Measurements from ENCODE around the gene EFNA1.

GRCh38 chr1:155127967-155128754 lies 485 bp downstream of the EFNA1 start:
- no peak for TF ChIP-seq CTCF (conservative IDR thresholded peaks at IDR 0.05; ENCODE audit: low read depth in 2 of 2)
- no peak for TF ChIP-seq POLR2AphosphoS5 (IDR thresholded peaks at IDR 0.05; ENCODE audit: low read depth)
- TF ChIP-seq EZH2 (IDR thresholded peaks at IDR 0.05; ENCODE audit: low read depth, unreplicated experiment) = peak; percentile 56
- TF ChIP-seq REST (IDR thresholded peaks at IDR 0.05; ENCODE audit: unreplicated experiment) = no peak
- no peak for TF ChIP-seq EZH2phosphoT487 (IDR thresholded peaks at IDR 0.05; ENCODE audit: unreplicated experiment)
- no peak for TF ChIP-seq JUNB (IDR thresholded peaks at IDR 0.05; ENCODE audit: unreplicated experiment)
- TF ChIP-seq CREB1 (CRISPR knock-in tag; IDR thresholded peaks at IDR 0.05; ENCODE audit: low read depth) = no peak
- no peak for TF ChIP-seq ETS1 (IDR thresholded peaks at IDR 0.05)
- no peak for TF ChIP-seq ZNF331 (CRISPR knock-in tag; IDR thresholded peaks at IDR 0.05; ENCODE audit: low read depth)
- TF ChIP-seq ZNF114 (CRISPR knock-in tag; IDR thresholded peaks at IDR 0.05) = no peak
- no peak for TF ChIP-seq ZNF462 (CRISPR knock-in tag; IDR thresholded peaks at IDR 0.05)

Measured in GM23338 (cell line).